Keratinocyte (primary cell): ENCODE measurements around the gene SOX1. TPM values are rescaled to one million over a fixed set of nuclear protein-coding genes. Genes with fewer than 3 reads are reported as not detected.

Experiments used
- DNase-seq: peaks from one replicate; pipeline ENCODE4 v3.0.0-alpha.2; 2011; ENCODE audit warnings: low read depth, missing footprints, low spot score
- FAIRE-seq: peaks from 2 replicates; lab custom pipeline; 2011; peaks lifted over from hg19 to GRCh38; lab: Jason Lieb, UNC
- H2AFZ ChIP-seq: 2 replicates; pipeline ENCODE4 v1.6.0; 2012; ENCODE audit warnings: low read length, control low read depth, inconsistent platforms; ENCODE audit not compliant: control insufficient read depth
- H3K27ac ChIP-seq: 2 replicates; pipeline ENCODE4 v1.5.1; 2011; ENCODE audit warnings: low read length; ENCODE audit not compliant: control insufficient read depth, insufficient read depth
- H3K27me3 ChIP-seq: 3 replicates; pipeline ENCODE4 v1.6.0; 2011; ENCODE audit warnings: low read length; ENCODE audit not compliant: control insufficient read depth, insufficient read depth; ENCODE audit errors: extremely low read depth
- H3K36me3 ChIP-seq, 2 experiments: 2 replicates in 1 of 2; 3 replicates in 1 of 2; pipeline ENCODE4 v1.5.1; 2011; ENCODE audit warnings: low read length in 2 of 2, mild to moderate bottlenecking in 1 of 2; ENCODE audit not compliant: control insufficient read depth in 2 of 2, insufficient read depth in 2 of 2; ENCODE audit errors: extremely low read depth in 1 of 2
- H3K4me1 ChIP-seq: 3 replicates; pipeline ENCODE4 v1.5.1; 2011; ENCODE audit warnings: low read length; ENCODE audit not compliant: control insufficient read depth, insufficient read depth; ENCODE audit errors: extremely low read depth
- H3K4me2 ChIP-seq: 3 replicates; pipeline ENCODE4 v1.6.0; 2011; ENCODE audit warnings: low read depth, low read length; ENCODE audit not compliant: control insufficient read depth, insufficient read depth; ENCODE audit errors: extremely low read depth
- H3K4me3 ChIP-seq, 3 experiments: fragments of 200-600 bp in 1 of 3; sonication (generic) in 1 of 3; 2 replicates in 2 of 3; 3 replicates in 1 of 3; pipeline ENCODE4 v1.5.1; 2011 to 2016; ENCODE audit warnings: low read length in 3 of 3, mild to moderate bottlenecking in 3 of 3, control low read depth in 2 of 3, inconsistent platforms in 1 of 3, low read depth in 1 of 3, mixed read lengths in 1 of 3, mixed run types in 1 of 3, moderate library complexity in 1 of 3; ENCODE audit not compliant: control insufficient read depth in 2 of 3, insufficient read depth in 2 of 3; ENCODE audit errors: extremely low read depth in 1 of 3
- H3K79me2 ChIP-seq: 2 replicates; pipeline ENCODE4 v1.6.0; 2012; ENCODE audit warnings: low read length; ENCODE audit not compliant: control insufficient read depth, insufficient read depth
- H3K9ac ChIP-seq: 3 replicates; pipeline ENCODE4 v1.6.0; 2011; ENCODE audit warnings: low read length; ENCODE audit not compliant: control insufficient read depth, insufficient read depth; ENCODE audit errors: extremely low read depth
- H3K9me1 ChIP-seq: 3 replicates; pipeline ENCODE4 v1.6.0; 2011; ENCODE audit warnings: low read length; ENCODE audit not compliant: control insufficient read depth, insufficient read depth; ENCODE audit errors: extremely low read depth
- H3K9me3 ChIP-seq: 2 replicates; pipeline ENCODE4 v1.5.1; 2012; ENCODE audit warnings: low read depth, low read length; ENCODE audit not compliant: control insufficient read depth
- H4K20me1 ChIP-seq: 3 replicates; pipeline ENCODE4 v1.6.0; 2011; ENCODE audit warnings: low read length; ENCODE audit not compliant: control insufficient read depth, insufficient read depth; ENCODE audit errors: extremely low read depth
- EZH2 ChIP-seq: IDR thresholded peaks from one replicate; pipeline ENCODE4 v1.6.1; 2012; ENCODE audit warnings: inconsistent platforms, mild to moderate bottlenecking, low read length, moderate library complexity
- dilution Hi-C: fragments of 300-500 bp; cut with MboI; formaldehyde crosslinking; loops from one replicate; pipeline ENCODE4 v1.7.0; 2020; ENCODE audit warnings: low sequenced_read_pairs; ENCODE audit not compliant: extremely low pct_ligation_motif_present
- polyA plus RNA-seq, 5 experiments: library from polyadenylated mRNA; depleted of rRNA in 3 of 5; stranded (reverse) in 3 of 5; stranded (forward) in 1 of 5; unstranded in 1 of 5; fragments of >200 nt; gene quantifications; 1 replicate in 1 of 5; 2 replicates in 3 of 5; 3 replicates in 1 of 5; pipeline versions ENCODE4 v1.2.1 to v1.2.3, GENCODE V29; 2011 to 2012; ENCODE audit warnings: missing spikeins in 2 of 5, low read depth in 1 of 5, low replicate concordance in 1 of 5
- small RNA-seq, 3 experiments: library from RNA; depleted of rRNA; stranded (forward); fragments of <200 nt; gene quantifications; one replicate each; pipeline ENCODE3, GENCODE V24; 2012; ENCODE audit warnings: low read depth in 3 of 3, low replicate concordance in 1 of 3; ENCODE audit not compliant: insufficient read length in 3 of 3
- TF ChIP-seq, protein P1 (sequence below), 3 experiments: IDR thresholded peaks in 1 of 3; conservative IDR thresholded peaks in 1 of 3; optimal IDR thresholded peaks in 1 of 3; 2 replicates in 2 of 3; 3 replicates in 1 of 3; pipeline versions ENCODE3 to v1.5.1; 2011; ENCODE audit warnings: low read length in 3 of 3, mild to moderate bottlenecking in 3 of 3, moderate library complexity in 2 of 3, control low read depth in 1 of 3, inconsistent platforms in 1 of 3; ENCODE audit not compliant: insufficient read depth in 2 of 3; ENCODE audit errors: extremely low read depth in 1 of 3

The SOX1 gene
- polyA plus RNA-seq, 1 donor (not counting 4 experiments of a cell fraction or from before 2014, with no cell fraction given) = not detected

- no peak overlapping the region for H3K4me3 ChIP-seq
- H3K27ac ChIP-seq = no peak overlapping the region
- H3K9me3 ChIP-seq = peaks cover 14% of the 10 kb centered on the region
- H4K20me1 ChIP-seq = no peaks in the 10 kb centered on the region
- H3K27me3 ChIP-seq = no peaks in the 10 kb centered on the region
- no peaks in the 10 kb centered on the region for H3K36me3 ChIP-seq
- no peak for DNase-seq
- H3K9me1 ChIP-seq = no peaks in the 10 kb centered on the region
- H3K4me2 ChIP-seq = no peak overlapping the region
- H3K79me2 ChIP-seq = no peaks in the 10 kb centered on the region
- dilution Hi-C loops = no loop called here
- TF ChIP-seq, protein P1, sequence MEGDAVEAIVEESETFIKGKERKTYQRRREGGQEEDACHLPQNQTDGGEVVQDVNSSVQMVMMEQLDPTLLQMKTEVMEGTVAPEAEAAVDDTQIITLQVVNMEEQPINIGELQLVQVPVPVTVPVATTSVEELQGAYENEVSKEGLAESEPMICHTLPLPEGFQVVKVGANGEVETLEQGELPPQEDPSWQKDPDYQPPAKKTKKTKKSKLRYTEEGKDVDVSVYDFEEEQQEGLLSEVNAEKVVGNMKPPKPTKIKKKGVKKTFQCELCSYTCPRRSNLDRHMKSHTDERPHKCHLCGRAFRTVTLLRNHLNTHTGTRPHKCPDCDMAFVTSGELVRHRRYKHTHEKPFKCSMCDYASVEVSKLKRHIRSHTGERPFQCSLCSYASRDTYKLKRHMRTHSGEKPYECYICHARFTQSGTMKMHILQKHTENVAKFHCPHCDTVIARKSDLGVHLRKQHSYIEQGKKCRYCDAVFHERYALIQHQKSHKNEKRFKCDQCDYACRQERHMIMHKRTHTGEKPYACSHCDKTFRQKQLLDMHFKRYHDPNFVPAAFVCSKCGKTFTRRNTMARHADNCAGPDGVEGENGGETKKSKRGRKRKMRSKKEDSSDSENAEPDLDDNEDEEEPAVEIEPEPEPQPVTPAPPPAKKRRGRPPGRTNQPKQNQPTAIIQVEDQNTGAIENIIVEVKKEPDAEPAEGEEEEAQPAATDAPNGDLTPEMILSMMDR (optimal IDR thresholded peaks at IDR 0.05 in 1 of 3, IDR thresholded peaks at IDR 0.05 in 1 of 3, conservative IDR thresholded peaks at IDR 0.05 in 1 of 3; ENCODE audit: extremely low read depth in 1 of 3, insufficient read depth in 2 of 3, low read length in 3 of 3) = no peak
- TF ChIP-seq EZH2 = no peak
- no peak overlapping the region for H2AFZ ChIP-seq
- no peak for FAIRE-seq
- no peaks in the 10 kb centered on the region for H3K4me1 ChIP-seq
- H3K9ac ChIP-seq = no peak overlapping the region
Observed at GRCh38 chr13:112120031-112120373, 53.1 kb downstream of the SOX1 start.

Small RNAs within 50 kb of the gene (small RNA-seq; reads per million reads assigned to genes)
- gene RF00287 = 0 to 44.4 (median 1.8) reads per million in 3 experiments
